HG03139 (cell line): ENCODE measurements around the gene UBL7.
A peak's percentile ranks its signal among the peaks of the same experiment; 100 is the strongest.

Source experiments
- ATAC-seq: cut with Tn5 transposase; IDR thresholded peaks from one replicate; pipeline ENCODE4 v1.9.1; 2021; ENCODE audit not compliant: unreplicated experiment

The UBL7 gene

DNA sequence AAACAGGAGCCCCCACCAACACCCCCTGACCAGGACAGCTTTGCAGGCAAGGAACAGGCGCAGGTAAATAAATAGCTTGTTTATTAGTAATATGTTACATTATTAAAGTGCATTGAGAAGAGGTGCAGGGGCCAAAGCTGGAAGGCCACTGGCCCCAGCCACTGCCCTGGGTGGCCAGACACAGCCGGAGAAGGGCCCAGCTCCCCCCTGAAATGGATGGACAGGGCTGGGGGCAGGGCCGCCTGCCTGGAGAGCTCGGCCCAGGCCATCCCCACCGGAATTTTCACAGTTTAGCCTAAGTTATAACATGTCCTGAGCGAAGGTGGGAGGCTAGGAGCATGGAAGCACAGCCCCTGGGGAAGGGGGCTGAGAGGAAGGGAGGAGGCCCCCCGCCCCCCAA is 51.7 kb downstream of the UBL7 start:
- no peak for ATAC-seq

DNA sequence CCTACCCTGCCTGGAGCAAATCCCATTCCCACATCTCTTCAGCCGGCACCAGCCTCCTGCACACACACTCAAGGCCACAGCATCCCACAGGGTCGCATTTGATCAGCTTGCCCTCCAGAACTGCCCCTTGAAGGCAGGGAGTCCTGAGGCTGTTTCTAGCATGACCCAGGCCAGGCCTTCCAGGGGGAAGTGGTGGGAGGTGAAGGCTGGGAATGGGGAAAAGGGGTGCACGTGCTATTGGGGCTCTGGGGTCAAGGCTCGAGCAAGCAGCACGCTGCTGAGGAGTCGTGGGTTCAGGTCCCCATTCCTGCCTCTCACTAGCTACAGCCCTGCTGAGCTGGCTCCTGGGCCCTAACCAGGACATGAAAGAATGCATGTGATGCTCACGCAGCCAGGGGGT is 52.1 kb downstream of the UBL7 start:
- ATAC-seq, result no peak

DNA sequence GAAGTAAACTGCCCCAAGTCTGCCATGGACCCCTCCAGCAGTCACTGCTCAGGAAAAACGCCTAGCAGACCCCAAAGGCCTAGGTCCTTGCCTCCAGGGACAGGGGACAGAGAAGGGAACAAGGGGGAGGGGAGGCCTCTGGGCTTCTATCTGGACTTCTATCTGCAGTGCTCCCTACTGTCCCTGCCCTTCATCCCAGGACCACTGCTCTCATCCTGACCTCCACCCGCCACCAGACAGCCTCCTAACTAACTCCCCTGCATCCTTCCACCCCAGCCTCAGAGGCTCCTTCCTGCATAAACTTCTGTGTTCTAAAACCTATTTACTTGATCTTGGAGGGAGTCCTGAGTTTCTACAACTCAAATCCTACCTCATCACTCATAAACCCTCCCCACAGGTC is 52.6 kb downstream of the UBL7 start:
- ATAC-seq, result no peak

DNA sequence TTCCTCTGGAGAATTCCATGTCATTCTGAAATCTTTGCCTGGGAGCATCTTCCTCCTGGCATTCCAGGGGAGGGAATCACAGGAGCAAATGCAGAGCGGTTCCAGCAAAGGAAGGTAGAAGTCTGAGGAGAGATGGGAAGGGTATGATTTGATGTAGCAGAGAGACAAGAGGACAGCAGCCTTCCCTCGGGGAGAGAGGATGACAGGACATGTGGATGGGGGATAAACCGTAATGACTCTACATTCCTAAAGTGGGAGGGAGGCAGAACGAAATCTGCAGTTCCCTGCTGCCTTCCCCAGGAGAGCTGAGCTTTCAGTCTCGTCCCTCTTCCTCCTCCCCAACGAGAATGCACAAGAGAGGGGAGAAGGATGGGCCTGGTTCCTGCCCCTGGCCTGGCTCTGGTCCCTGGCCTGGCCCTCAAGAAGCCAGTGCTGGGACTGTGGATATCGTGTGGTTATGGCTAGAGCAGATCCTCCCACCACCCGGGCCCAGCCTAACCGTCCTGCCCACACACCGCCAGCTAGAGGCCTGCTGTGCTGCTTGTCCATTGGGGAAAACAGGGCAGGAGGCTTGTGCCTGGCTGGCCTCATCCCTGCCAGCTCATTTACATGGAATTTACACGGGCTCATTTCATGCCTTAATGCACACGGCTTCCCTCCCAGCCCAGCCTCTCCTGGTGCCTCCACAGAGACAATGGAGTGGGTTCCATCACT is 53.8 kb downstream of the UBL7 start:
- ATAC-seq, result no peak

DNA sequence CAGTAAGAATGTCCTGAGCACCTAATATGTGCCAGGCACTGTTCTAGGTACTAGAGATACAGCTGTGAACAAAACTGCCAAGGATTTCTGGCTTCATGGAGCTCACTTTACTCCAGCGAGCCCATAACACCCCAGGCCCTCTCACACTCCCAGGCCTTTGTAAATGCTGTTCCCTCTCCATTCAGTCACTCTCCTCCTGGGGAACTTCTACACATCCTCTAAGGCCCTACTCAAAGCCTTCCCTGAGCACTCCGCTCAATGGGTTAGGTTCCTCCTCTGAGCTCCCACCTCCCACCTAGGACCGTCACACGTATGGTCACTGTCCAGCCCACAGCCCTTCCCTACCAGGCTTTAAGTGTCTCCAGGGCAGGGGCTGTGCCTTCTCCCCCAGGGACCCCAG is 54.4 kb downstream of the UBL7 start:
- ATAC-seq, result no peak

DNA sequence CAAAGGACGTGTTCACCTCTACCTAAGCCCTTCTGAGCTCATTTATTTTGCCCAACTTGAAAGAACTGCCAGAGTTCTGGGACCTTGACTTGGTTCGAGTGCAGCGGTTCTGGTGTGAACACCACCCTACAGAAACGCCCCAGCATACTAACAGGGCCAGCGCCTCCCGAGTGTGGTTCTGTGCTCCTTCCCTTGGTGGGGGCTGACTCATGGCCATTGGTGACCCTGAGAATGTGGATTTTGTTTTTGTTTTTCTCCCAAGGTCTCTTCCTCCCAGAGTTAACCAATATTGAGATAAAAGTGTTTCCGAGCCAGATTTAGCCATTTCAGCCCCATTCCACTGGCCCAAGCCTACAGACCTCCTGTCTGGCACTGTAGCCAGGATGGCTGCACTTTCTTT is 55.1 kb downstream of the UBL7 start:
- no peak for ATAC-seq

DNA sequence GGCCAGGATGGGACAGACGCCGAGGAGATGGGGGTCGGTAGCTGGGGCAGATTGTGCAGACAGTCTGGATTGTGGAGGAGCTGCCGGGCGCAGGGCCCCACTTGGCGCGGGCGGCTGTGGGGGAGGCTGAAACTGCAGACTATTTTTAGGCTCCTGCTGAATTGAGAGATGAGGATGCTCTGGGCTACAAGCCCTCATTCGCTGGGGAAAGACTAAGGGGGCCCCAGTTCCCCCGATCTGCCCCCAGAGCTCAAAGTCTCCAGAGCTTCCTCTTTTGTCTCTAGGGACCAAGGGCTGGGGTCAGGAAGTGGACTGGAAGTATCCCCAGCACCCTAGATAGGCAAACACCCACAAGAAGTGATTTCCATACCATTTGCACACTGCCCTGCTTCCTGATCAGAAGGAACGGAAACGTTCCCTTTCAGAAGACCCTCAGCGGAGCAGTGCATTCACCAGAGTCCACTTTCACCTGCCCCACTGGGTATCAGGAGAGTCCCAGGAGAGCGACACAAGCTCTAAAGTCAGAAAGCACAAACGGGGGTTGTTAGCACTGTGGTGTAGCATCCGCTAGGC is 56.9 kb downstream of the UBL7 start:
- peak; percentile 22 for ATAC-seq

DNA sequence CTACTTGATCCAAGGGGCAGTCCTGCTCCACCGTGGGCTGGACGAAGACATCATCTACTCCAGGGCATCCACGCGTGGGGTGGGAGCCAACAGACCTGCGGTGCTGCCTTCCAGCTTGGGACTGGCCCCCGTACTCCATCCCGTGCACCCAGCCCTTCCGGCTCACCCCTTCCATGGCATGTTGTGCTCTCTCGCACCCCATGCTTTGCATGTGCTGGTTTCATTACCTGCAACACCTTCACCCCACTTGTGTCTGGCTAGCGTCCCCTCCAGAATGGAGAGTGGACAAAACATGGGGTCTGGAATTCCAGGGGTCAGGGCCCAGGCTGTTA is 57.4 kb downstream of the UBL7 start:
- ATAC-seq, result no peak

DNA sequence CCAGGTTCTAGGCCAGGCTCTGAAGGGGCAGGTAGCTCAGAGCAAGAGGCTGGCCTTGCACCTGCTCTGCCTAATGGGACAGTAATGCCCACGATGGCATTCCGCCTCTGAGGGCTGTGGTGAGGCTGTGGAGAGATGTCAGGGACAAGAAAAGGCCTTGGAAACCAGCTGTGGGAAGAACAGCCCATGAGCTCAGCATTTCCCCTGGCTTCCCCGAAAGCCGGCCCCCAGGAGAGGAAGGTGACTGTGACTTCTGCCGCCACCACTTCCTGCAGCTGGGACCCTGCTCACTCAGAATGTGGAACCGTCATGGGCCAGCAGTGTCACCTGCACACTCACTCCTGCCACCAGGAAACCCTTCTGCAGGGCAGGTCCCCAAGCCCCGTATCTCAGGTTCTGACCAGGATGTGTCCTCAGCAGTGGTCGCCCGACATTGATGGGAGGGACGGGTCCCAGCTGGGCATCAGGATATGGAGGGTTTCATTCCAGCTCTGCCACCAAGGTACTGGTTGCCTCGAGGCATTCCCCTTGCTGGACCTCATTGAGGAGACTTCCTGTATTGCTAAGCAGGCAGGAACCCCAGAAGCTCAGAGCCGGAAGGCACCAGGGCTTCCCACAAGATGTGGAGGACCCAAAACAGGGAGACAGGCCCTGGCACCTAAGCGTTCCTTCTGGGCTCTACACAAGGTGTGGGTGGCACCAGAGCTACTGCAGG is 57.9 kb downstream of the UBL7 start:
- ATAC-seq, result peak; percentile 29

DNA sequence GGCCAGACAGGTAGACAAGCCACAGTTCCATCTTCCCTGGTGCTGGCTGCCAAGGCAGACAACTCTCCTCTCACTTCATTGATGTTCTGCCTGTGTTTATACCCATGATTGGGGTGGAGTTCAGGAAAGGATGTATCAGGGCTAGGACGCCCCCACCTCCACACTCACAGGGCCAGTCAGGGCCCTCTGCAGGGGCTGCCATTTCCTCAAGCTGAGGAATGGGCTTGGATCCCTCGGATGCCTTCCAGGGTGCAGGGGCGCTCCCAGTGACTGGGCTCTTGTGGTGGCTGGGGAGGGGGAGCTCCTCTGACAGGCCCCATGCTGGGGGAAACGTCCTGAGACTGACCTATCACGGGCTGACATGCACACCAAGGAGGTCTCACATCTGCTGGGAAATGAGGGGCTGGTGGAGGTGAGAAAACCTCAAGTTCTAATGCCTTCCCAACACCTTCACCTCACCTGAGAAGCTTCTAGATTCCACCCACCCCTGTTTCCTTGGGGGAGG is 58.6 kb downstream of the UBL7 start:
- ATAC-seq, result no peak

DNA sequence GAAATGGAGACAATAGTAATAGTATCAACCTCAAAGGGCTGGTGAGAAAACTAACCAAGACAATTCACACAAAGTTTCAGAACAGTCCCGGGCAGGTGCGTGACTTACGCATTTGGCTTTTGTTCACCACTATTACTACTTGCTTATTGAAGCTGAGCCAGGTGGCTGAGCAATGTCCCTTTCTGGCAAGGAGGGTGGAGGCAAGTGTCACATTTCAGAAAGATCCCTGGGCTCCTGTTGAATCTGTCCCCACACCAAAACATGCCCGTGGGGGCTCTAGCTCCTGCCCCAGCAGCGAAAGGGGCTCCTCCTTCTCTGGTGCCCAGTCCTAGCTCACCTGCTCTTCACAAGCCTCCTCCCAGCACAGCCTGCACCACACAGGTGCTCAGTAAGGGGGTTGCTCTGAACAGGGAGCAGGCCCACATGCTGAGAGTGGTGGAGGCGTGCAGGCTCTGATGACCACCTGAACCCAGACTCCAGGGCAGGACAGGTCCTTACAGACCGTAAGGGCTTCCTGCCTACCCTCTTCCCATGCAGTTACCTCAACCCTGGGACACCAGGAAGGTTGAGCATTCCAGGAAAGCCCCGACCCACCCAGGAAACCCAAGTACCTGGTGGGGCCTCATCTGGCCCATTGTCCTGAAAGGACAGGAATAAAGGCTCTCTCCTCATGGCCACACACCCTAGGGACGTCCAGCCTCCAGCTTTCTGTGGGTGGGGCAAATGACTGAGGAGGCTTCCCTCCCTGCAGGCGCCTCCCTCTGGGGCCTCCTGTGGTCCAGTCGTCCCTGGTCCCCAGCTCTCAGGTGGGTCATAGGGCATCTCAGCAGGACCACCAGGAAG is 59.8 kb downstream of the UBL7 start:
- ATAC-seq, result no peak

DNA sequence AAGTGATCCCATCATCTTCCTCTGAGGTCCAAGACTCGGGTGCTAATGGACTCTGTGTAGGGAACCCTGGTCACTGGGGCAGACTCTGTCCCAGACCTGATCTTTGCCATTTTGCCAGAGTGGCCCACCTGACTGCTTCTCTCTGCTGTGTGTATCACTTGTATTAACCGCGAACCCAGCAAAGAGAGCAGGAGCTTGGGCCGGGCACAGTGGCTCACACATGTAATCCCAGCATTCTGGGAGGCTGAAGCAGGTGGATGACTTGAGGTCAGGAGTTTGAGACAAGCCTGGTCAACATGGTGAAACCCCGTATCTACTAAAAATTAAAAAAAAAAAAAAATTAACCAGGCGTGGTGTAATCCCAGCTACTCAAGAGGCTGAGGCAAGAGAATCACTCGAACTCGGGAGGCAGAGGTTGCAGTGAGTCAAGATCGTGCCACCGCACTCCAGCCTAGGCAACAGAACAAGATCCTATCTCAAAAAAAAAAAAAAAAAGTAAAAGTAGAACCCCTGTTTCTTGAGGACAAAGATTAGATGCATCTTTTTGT is 60.6 kb downstream of the UBL7 start:
- ATAC-seq, result no peak

DNA sequence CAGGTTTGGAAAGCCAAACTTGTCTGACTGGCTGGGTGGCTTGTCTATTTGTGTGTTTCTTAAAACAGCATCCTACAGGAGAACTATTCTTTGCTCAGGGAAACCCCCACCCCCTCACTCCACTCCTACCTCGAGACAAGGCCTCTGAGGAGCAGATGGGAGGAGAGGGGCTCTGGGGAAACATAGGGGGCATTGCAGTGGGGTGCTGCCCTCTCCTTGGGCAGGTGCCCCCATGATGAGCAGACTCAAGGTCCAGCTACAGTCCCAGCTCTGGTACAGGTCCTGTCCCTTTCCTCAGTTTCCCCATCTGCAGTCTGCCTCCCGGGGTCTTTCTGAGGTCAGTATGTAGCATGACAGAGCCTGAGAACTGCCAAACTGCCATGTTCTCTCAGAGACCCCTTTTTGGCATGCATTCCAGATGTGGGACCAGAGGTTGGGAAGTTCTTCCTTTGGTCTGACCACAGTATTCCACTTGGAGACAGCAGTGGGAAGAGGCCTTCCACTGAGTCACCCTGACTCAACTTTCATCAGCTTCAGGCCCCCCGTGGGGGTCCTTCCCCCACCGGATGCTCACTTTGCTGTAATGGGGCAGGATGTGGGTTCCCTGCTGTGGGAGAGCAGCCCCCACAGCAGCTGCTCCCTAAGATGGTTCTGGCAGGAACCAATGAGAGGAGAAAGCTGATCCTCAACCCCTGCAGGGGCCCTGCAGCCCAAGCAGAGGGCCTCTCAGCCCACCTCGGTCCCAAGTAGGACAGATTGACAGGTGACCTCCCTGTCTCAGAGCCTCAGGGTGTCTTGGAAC is 61.2 kb downstream of the UBL7 start:
- no peak for ATAC-seq

DNA sequence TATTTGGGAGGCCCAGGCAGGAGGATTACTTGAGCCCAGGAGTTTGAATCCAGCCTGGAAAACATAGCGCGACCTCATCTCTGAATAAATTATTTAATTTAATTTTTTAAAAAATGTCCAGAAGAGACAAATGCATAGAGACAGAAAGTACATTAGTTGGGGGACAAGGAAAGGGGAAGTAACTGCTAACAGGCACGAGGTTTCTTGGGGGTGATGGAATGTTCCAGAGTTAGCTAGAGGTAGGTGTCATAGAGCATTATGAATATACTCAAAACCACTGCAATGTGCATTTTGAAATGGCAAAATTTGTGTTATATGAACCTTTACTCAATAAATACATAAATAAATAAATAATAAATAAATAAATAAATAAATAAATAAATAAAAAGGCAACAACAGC is 61.9 kb downstream of the UBL7 start:
- ATAC-seq, result no peak

DNA sequence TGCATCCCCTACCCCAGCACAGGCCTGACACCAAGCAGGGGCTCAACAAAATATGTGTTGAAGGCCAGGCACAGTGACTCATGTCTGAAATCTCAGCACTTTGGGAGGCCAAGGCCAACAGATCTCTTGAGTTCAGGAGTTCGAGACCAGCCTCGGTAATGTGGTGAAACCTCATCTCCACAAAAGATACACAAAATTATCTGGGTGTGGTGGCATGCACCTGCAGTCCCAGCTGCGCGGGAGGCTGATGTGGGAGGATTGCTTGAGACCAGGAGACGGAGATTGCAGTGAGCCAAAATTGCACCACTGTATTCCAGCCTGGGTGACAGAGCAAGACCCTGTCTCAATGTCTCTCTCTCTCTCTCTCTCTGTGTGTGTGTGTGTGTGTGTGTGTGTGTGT is 62.8 kb downstream of the UBL7 start:
- no peak for ATAC-seq

DNA sequence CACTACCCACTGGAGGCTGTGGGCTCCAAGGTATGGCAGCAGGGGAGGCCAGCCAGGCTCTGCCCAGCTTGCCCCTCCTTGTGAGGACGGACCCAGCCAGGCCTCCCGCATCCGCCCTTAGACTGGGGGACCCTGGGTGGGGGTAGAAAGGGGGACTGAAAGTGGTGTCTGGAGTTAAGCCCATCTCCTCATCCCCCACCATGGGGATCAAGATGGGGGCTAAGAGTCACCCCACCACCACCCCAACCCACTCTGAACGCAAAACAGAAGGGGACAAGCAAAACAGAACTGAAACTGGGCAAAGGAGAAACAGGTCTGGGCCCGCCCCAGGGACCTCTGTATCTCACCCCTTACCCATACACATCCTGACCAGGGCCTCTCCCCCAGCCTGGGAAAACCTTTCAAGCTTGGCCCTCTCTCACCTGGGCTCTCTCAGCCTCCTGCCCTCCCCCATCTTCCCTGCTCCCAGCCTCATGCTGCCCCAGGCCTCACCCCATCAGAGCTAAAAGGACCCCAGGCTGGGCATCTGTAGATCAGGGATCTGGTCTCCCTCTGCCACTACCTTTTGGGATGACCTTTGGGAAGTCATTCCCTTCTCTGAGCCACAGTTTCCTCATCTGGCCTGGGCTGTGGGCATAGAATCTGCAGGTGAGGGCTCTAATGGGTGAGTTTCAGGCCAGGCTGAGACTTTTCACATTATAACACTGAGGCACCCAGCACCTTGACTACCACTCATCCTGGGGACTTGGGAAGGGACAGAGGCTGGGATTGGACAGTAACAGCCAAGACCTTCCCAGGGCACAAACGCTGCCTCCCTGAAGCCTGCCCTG is 63.5 kb downstream of the UBL7 start:
- peak; percentile 29 for ATAC-seq

DNA sequence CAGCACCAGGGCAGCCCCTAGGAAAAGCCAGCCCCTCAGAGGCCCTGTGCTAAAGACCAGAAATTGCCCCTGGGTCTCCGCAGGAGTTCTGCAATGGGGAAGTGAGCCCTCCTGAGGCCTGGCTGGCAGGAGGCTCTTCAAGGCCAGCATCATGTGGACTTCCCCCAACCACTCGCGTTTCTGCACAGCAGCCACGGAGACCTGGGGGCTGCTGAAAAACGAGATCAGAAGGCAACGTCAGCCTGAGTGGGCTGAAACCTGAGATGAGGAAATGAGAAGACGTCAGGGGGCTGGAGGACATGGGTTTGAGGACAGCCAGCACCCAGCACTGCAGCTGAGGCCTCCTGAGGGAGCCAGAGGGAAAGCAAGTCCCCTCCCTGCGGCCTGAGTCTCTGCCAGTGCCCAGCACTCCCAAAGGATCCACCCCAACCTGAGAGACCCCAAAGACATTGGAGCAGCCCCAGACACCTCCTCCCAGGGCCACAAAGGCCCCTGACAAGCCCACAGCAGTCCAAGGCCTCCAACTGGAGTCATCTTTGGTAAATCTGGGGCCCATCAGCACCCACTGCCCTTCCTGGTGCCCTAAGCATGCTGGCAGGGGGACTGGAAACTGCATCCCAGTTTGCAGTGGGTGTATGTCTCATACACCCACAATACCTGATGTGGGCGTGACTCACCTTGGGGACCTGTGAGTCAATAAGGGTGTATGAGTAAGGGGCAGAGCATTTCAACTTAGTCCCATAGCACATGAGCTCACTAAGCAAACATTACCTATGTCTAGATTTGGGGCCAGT is 64.3 kb downstream of the UBL7 start:
- no peak for ATAC-seq

DNA sequence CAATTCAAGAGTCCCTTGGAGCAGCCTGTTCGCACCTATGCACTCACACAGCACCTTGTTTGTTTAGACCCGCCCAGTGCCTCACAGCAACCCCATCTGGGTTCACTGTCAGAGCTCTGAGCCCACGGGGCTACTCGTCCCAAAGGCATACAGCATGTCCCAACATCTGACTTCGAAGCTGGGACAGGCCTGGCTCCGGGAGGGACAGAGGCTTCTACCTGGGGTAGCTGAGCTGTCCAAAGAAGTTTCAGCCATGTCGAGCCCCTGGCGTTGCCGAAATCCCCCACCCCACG is 64.9 kb downstream of the UBL7 start:
- no peak for ATAC-seq
